Measurements from ENCODE around the gene DMP1.

- TF ChIP-seq CTCF (IDR thresholded peaks at IDR 0.05) (no peak), POLR2A (IDR thresholded peaks at IDR 0.05) (no peak)
Observed at GRCh38 chr4:87698394-87698793, 48.3 kb downstream of the DMP1 start.

All from heart left ventricle (tissue), 13 donors.